ENCODE measurements around the gene MYEF2.

DNA sequence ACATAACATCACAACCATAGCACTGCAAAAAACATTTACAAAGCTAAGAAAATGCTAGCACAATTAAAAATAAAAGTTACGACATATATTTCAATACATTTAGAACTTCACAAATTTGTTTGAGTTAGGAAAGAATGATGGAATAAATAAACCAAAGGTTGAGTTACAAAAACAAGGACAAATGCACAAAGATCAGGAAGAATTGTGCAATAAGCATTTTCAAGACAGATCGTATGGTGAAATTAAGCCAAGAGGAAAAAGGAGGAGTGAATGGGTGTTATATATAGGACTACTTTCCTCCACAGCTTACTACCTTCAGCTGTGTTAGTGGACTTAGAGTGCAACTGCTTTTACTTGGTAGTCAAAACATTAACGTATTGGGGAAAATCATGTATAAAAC lies 7.4 kb upstream of the MYEF2 start:
- TF ChIP-seq, protein P1, sequence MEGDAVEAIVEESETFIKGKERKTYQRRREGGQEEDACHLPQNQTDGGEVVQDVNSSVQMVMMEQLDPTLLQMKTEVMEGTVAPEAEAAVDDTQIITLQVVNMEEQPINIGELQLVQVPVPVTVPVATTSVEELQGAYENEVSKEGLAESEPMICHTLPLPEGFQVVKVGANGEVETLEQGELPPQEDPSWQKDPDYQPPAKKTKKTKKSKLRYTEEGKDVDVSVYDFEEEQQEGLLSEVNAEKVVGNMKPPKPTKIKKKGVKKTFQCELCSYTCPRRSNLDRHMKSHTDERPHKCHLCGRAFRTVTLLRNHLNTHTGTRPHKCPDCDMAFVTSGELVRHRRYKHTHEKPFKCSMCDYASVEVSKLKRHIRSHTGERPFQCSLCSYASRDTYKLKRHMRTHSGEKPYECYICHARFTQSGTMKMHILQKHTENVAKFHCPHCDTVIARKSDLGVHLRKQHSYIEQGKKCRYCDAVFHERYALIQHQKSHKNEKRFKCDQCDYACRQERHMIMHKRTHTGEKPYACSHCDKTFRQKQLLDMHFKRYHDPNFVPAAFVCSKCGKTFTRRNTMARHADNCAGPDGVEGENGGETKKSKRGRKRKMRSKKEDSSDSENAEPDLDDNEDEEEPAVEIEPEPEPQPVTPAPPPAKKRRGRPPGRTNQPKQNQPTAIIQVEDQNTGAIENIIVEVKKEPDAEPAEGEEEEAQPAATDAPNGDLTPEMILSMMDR (conservative IDR thresholded peaks at IDR 0.05; ENCODE audit: low read depth, low read length), result no peak
- TF ChIP-seq EZH2 (IDR thresholded peaks at IDR 0.05; ENCODE audit: low read length, unreplicated experiment) (no peak), EZH2phosphoT487 (IDR thresholded peaks at IDR 0.05; ENCODE audit: borderline replicate concordance, low read length) (no peak)
